Measurements from ENCODE around the gene PHACTR3.

PHACTR3 gene

GRCh38 chr20:59576216-59576953 is 28.0 kb upstream of the PHACTR3 start:
- Mint-ChIP-seq H3K27ac (no peak overlapping the region), H3K36me3 (ENCODE audit: low read depth) (no peaks in the 10 kb centered on the region), H3K4me1 (peaks cover 47% of the 10 kb centered on the region), H3K27me3 (ENCODE audit: low read depth) (peaks cover 84% of the 10 kb centered on the region), H3K4me3 (peak overlapping the region; percentile 46 to 78 (median 52)), H3K9me3 (no peaks in the 10 kb centered on the region)
- TF ChIP-seq, protein P1, sequence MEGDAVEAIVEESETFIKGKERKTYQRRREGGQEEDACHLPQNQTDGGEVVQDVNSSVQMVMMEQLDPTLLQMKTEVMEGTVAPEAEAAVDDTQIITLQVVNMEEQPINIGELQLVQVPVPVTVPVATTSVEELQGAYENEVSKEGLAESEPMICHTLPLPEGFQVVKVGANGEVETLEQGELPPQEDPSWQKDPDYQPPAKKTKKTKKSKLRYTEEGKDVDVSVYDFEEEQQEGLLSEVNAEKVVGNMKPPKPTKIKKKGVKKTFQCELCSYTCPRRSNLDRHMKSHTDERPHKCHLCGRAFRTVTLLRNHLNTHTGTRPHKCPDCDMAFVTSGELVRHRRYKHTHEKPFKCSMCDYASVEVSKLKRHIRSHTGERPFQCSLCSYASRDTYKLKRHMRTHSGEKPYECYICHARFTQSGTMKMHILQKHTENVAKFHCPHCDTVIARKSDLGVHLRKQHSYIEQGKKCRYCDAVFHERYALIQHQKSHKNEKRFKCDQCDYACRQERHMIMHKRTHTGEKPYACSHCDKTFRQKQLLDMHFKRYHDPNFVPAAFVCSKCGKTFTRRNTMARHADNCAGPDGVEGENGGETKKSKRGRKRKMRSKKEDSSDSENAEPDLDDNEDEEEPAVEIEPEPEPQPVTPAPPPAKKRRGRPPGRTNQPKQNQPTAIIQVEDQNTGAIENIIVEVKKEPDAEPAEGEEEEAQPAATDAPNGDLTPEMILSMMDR (IDR thresholded peaks at IDR 0.05; ENCODE audit: unreplicated experiment in 3 of 3) = no peak

DNA sequence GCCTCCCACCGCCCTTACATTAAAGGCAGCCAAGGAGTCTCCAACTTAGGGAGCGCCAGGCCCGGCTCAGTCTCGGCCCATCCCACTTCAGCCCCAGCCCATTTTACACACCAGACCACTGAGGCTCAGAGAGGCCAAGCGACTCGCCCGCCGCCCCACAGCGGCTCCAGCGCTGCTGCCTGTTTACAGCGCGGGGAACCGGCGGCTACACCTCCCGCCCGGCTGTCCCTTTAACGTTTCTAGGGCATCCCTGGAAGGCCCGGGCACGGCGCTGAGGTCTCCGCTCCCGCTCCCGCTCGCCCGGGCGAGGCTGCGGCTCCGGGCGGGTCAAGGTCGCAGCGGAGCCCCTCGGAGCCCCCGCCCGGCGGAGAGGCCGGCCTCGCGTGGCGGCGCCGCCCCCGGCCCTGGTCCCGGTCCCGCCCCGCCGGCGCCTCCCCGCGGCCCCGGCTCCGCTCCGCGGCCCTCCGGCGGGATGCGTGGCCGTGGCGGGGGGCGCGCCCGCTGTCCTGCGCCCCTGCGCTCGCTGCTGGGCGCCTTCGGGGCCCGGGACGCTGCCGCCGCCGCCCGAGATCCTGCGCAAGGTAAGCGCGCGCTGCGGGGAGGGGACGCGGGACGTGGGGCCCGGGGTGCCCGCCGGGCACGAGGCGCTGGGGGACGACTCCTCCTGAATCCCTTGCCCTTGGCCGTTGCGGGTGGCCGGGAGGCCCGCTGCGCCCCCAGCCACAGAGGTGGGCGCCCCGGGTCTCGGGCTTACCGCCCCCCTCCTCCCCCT is 27.1 kb upstream of the PHACTR3 start:
- H3K27ac Mint-ChIP-seq = no peak overlapping the region
- H3K9me3 Mint-ChIP-seq = no peaks in the 10 kb centered on the region
- H3K4me1 Mint-ChIP-seq = peaks cover 45% of the 10 kb centered on the region
- H3K27me3 Mint-ChIP-seq (ENCODE audit: low read depth) = peaks cover 80% of the 10 kb centered on the region
- TF ChIP-seq, protein P1 (IDR thresholded peaks at IDR 0.05; ENCODE audit: unreplicated experiment in 3 of 3) = no peak
- no peaks in the 10 kb centered on the region for H3K36me3 Mint-ChIP-seq (ENCODE audit: low read depth)
- H3K4me3 Mint-ChIP-seq = peak overlapping the region; percentile 52 to 78 (median 60)

GRCh38 chr20:59577809-59578435 is 26.4 kb upstream of the PHACTR3 start:
- no peak overlapping the region for H3K27ac Mint-ChIP-seq
- peaks cover 84% of the 10 kb centered on the region for H3K27me3 Mint-ChIP-seq (ENCODE audit: low read depth)
- TF ChIP-seq, protein P1 (IDR thresholded peaks at IDR 0.05; ENCODE audit: unreplicated experiment in 3 of 3) = no peak
- no peaks in the 10 kb centered on the region for H3K36me3 Mint-ChIP-seq (ENCODE audit: low read depth)
- H3K4me1 Mint-ChIP-seq = peaks cover 52% of the 10 kb centered on the region
- H3K9me3 Mint-ChIP-seq = no peaks in the 10 kb centered on the region
- H3K4me3 Mint-ChIP-seq = peak overlapping the region; percentile 50 to 53 (median 50)

GRCh38 chr20:59578436-59579403 is 25.6 kb upstream of the PHACTR3 start:
- Mint-ChIP-seq H3K27me3 (ENCODE audit: low read depth) (peaks cover 77% of the 10 kb centered on the region), H3K4me3 (peak overlapping the region; percentile 52 to 66 (median 64)), H3K27ac (no peak overlapping the region), H3K9me3 (no peaks in the 10 kb centered on the region), H3K4me1 (peaks cover 60% of the 10 kb centered on the region), H3K36me3 (ENCODE audit: low read depth) (no peaks in the 10 kb centered on the region)
- TF ChIP-seq, protein P1 (IDR thresholded peaks at IDR 0.05; ENCODE audit: unreplicated experiment in 3 of 3) = no peak

DNA sequence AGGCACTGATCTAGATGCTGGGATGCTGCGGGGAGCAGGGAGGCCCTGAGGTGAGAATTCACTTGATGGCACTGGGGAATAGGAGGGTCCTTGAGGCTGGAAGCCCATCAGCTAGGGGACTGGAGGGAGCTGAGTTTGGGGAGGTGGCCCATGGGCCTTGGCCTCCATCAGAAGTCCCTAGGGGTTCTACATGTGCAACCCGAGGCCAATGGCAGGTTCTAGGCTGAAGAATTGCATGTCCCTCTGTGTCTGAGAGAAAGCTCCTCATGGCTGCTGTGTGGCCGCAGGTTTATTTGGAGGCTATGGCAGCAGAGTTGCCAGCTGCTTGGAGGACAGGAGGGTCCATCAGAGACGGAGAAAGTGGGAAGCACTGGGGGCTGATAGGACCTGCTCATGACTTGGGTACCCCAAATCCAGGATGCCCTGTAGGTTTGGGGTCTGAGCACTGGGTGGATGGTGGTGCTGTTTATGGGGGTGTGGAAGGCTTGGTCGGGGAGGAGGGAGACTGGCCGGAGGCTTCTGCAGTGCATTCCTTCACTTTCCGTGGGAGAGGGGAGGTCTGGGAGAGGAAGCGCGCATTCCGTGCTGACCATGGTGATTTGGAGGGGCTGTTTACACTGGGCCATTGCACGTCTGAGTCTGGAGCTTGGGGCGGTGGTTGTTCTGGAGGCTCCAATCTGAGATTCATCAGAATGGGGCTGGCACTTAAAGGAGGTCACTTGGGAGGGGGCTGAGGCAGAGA is 24.8 kb upstream of the PHACTR3 start:
- Mint-ChIP-seq H3K4me3 (peak overlapping the region; percentile 52 to 66 (median 64)), H3K27ac (peak overlapping the region; percentile 10 to 58 (median 39)), H3K9me3 (no peaks in the 10 kb centered on the region), H3K27me3 (ENCODE audit: low read depth) (peaks cover 73% of the 10 kb centered on the region), H3K36me3 (ENCODE audit: low read depth) (no peaks in the 10 kb centered on the region), H3K4me1 (peaks cover 59% of the 10 kb centered on the region)
- TF ChIP-seq, protein P1 (IDR thresholded peaks at IDR 0.05; ENCODE audit: unreplicated experiment in 3 of 3) = no peak
